GOT3 (cell line): ENCODE results near the gene BRD4.

Experiments
- DNase-seq: peaks from one replicate; lab custom pipeline; 2025; ENCODE audit warnings: mixed read lengths; lab: John Stamatoyannopoulos, UW

Gene BRD4

GRCh38 chr19:15194938-15195337 is 137.4 kb downstream of the BRD4 start:
- DNase-seq, result no peak

DNA sequence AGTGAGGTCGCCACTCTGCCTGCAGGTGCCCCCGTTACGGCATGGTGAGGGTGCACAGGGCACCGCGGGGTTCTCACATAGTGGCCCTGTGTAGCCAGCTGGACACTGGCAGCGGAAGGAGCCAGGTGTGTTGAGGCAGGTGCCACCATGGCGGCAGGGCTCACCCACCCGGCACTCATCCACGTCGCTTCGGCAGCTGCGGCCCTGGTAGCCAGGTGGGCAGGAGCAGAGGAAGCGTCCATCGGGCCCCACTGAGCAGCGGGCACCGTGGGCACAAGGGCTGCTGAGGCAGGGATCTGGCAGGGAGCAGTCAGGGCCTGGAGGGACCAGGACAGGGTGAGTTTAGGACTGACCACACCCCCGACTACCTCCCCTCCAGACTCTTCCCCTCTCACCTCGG is 140.4 kb downstream of the BRD4 start:
- DNase-seq, result no peak

GRCh38 chr19:15191514-15191913 is 140.8 kb downstream of the BRD4 start:
- DNase-seq, result no peak

GRCh38 chr19:15188851-15189250 is 143.5 kb downstream of the BRD4 start:
- no peak for DNase-seq

GRCh38 chr19:15187026-15188007 is 145.0 kb downstream of the BRD4 start:
- DNase-seq, result no peak
